Measurements from ENCODE around the gene ABCE1. TPM values are rescaled to one million over a fixed set of nuclear protein-coding genes. Genes with fewer than 3 reads are reported as not detected.

ABCE1 gene
- total and polyA plus RNA-seq, 2 donors (not counting 3 experiments of a cell fraction or from before 2014, with no cell fraction given) = 38.4 to 114 TPM

DNA sequence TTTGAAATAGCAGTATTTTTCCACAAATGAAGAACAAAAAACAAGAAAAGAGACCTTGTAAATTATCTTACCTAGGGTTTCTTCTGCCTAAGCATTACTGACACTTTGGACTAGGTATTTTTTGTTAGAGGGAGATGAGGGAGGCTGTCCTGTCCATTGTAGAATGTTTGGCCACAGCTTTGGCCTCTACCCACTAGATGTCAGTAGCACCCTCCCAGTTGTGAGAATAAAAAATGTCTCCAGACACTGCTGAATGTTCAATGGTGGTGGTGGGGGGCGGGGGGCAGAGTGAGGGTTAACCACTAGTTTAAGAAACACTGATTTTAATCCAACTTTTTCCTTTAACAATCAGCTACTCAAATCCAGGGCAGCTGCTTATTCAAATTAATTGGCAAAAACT, 56.5 kb downstream of the ABCE1 start:
- ChIA-PET CTCF (interaction anchor here (0.6 to 2.8 kb wide), 14 partner anchors 10 to 578 kb away, joined by 3 to 31 read pairs (median 4); no protein-coding TSS in a partner anchor), POLR2A (interaction anchor here (1.2 kb wide), 1 partner anchor 17 kb away, joined by 4 read pairs; no protein-coding TSS in a partner anchor)
- intact Hi-C loops (cut with micrococcal nuclease) (loop anchor here (1.0 to 10.0 kb wide), 9 partner anchors 26 to 463 kb away; partner anchors contain the start of gene OTUD4), dilution Hi-C loops (cut with MboI; ENCODE audit: extremely low pct_ligation_motif_present, low sequenced_read_pairs) (no loop called here)
- FAIRE-seq (peak; percentile 72), DNase-seq (ENCODE audit: low read depth, low spot score) (peak; percentile 73)
- peak overlapping the region; percentile 24 for H3K4me2 ChIP-seq (ENCODE audit: insufficient read depth, low read length)
- H3K36me3 ChIP-seq (ENCODE audit: control insufficient read depth in 2 of 2, extremely low read depth in 1 of 2, insufficient read depth in 2 of 2, low read length in 2 of 2) = peaks cover 5 to 17% of the 10 kb centered on the region in 2 experiments
- TF ChIP-seq FOS (IDR thresholded peaks at IDR 0.05; ENCODE audit: borderline replicate concordance, insufficient read depth, low read length) (no peak), MYC (IDR thresholded peaks at IDR 0.05; ENCODE audit: low read depth, low read length) (no peak)
- TF ChIP-seq, protein P1, sequence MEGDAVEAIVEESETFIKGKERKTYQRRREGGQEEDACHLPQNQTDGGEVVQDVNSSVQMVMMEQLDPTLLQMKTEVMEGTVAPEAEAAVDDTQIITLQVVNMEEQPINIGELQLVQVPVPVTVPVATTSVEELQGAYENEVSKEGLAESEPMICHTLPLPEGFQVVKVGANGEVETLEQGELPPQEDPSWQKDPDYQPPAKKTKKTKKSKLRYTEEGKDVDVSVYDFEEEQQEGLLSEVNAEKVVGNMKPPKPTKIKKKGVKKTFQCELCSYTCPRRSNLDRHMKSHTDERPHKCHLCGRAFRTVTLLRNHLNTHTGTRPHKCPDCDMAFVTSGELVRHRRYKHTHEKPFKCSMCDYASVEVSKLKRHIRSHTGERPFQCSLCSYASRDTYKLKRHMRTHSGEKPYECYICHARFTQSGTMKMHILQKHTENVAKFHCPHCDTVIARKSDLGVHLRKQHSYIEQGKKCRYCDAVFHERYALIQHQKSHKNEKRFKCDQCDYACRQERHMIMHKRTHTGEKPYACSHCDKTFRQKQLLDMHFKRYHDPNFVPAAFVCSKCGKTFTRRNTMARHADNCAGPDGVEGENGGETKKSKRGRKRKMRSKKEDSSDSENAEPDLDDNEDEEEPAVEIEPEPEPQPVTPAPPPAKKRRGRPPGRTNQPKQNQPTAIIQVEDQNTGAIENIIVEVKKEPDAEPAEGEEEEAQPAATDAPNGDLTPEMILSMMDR (IDR thresholded peaks at IDR 0.05; ENCODE audit: extremely low read depth in 1 of 2, insufficient read depth in 1 of 2, low read depth in 1 of 2, low read length in 2 of 2) = peak; percentile 53 to 66
- H3K4me3 ChIP-seq (replicated peaks in 1 of 3; ENCODE audit: insufficient read depth in 1 of 3, low read depth in 1 of 3, low read length in 3 of 3) = no peak overlapping the region
- H3K4me1 ChIP-seq (ENCODE audit: control insufficient read depth, extremely low read depth, insufficient read depth, low read length) = peaks cover 28% of the 10 kb centered on the region
- H3K9ac ChIP-seq (replicated peaks; ENCODE audit: extremely low read depth, insufficient read depth, low read length) = peak overlapping the region; percentile 40
- peaks cover under 1% of the 10 kb centered on the region for H4K20me1 ChIP-seq (replicated peaks; ENCODE audit: control insufficient read depth, extremely low read depth, insufficient read depth, low read length)
- H3K9me1 ChIP-seq (replicated peaks; ENCODE audit: control insufficient read depth, extremely low read depth, insufficient read depth, low read length) = no peaks in the 10 kb centered on the region
- H3K27ac ChIP-seq (ENCODE audit: insufficient read depth, low read depth, low read length) = peak overlapping the region; percentile 46
- no peak overlapping the region for H2AFZ ChIP-seq (ENCODE audit: low read depth, low read length)
- H3K27me3 ChIP-seq (ENCODE audit: control insufficient read depth in 2 of 2, insufficient read depth in 2 of 2, low read length in 2 of 2) = no peaks in the 10 kb centered on the region
- no peaks in the 10 kb centered on the region for H3K9me3 ChIP-seq (replicated peaks; ENCODE audit: control insufficient read depth, insufficient read depth, low read length)
- no TSS peak for BruUV-seq (replicated peaks)
- peaks cover 12% of the 10 kb centered on the region for H3K79me2 ChIP-seq (ENCODE audit: control insufficient read depth, insufficient read depth, low read length)

GRCh38 chr4:145155268-145155870, 57.3 kb downstream of the ABCE1 start:
- Histone ChIP-seq H3K4me1 (ENCODE audit: control insufficient read depth, extremely low read depth, insufficient read depth, low read length) (peaks cover 28% of the 10 kb centered on the region), H2AFZ (ENCODE audit: low read depth, low read length) (no peak overlapping the region), H3K9me1 (replicated peaks; ENCODE audit: control insufficient read depth, extremely low read depth, insufficient read depth, low read length) (no peaks in the 10 kb centered on the region), H4K20me1 (replicated peaks; ENCODE audit: control insufficient read depth, extremely low read depth, insufficient read depth, low read length) (no peaks in the 10 kb centered on the region), H3K9ac (replicated peaks; ENCODE audit: extremely low read depth, insufficient read depth, low read length) (peak overlapping the region; percentile 40), H3K36me3 (ENCODE audit: control insufficient read depth in 2 of 2, extremely low read depth in 1 of 2, insufficient read depth in 2 of 2, low read length in 2 of 2) (peaks cover 4 to 11% of the 10 kb centered on the region in 2 experiments), H3K27me3 (ENCODE audit: control insufficient read depth in 2 of 2, insufficient read depth in 2 of 2, low read length in 2 of 2) (no peaks in the 10 kb centered on the region), H3K4me3 (replicated peaks in 1 of 3; ENCODE audit: insufficient read depth in 1 of 3, low read depth in 1 of 3, low read length in 3 of 3) (no peak overlapping the region), H3K4me2 (ENCODE audit: insufficient read depth, low read length) (peak overlapping the region; percentile 24), H3K27ac (ENCODE audit: insufficient read depth, low read depth, low read length) (peak overlapping the region; percentile 64), H3K9me3 (replicated peaks; ENCODE audit: control insufficient read depth, insufficient read depth, low read length) (no peaks in the 10 kb centered on the region), H3K79me2 (ENCODE audit: control insufficient read depth, insufficient read depth, low read length) (peaks cover 17% of the 10 kb centered on the region)
- FAIRE-seq = peak; percentile 91
- DNase-seq (ENCODE audit: low read depth, low spot score) = peak; percentile 85
- BruUV-seq (replicated peaks) = no TSS peak
- TF ChIP-seq MYC (IDR thresholded peaks at IDR 0.05; ENCODE audit: low read depth, low read length) (no peak), FOS (IDR thresholded peaks at IDR 0.05; ENCODE audit: borderline replicate concordance, insufficient read depth, low read length) (no peak), EZH2 (IDR thresholded peaks at IDR 0.05; ENCODE audit: borderline replicate concordance, low read depth, low read length, severe bottlenecking) (no peak), POLR2A (IDR thresholded peaks at IDR 0.05; ENCODE audit: low read depth, low read length) (no peak), GATA2 (IDR thresholded peaks at IDR 0.05; ENCODE audit: insufficient read depth, insufficient read length, low read depth, low read length) (no peak), JUN (IDR thresholded peaks at IDR 0.05; ENCODE audit: borderline replicate concordance, insufficient read depth, insufficient read length, low read depth) (no peak), POLR2AphosphoS5 (IDR thresholded peaks at IDR 0.05; ENCODE audit: insufficient read depth, low read depth, low read length) (no peak)
- TF ChIP-seq, protein P1 (IDR thresholded peaks at IDR 0.05; ENCODE audit: extremely low read depth in 1 of 2, insufficient read depth in 1 of 2, low read depth in 1 of 2, low read length in 2 of 2) = no peak
- TF ChIP-seq, protein P2, sequence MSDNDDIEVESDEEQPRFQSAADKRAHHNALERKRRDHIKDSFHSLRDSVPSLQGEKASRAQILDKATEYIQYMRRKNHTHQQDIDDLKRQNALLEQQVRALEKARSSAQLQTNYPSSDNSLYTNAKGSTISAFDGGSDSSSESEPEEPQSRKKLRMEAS (IDR thresholded peaks at IDR 0.05; ENCODE audit: insufficient read depth, insufficient read length) = no peak
- CTCF ChIA-PET = interaction anchor here (1.0 to 2.8 kb wide), 13 partner anchors 10 to 468 kb away, joined by 3 to 31 read pairs (median 5); no protein-coding TSS in a partner anchor
- intact Hi-C loops (cut with micrococcal nuclease) (loop anchor here (2.0 to 10.0 kb wide), 3 partner anchors 229 to 392 kb away; no protein-coding TSS in a partner anchor), dilution Hi-C loops (cut with MboI; ENCODE audit: extremely low pct_ligation_motif_present, low sequenced_read_pairs) (no loop called here)
- POLR2A ChIA-PET = interaction anchor here (1.2 kb wide), 1 partner anchor 16 kb away, joined by 4 read pairs; no protein-coding TSS in a partner anchor
